ENCODE measurements around the gene TNFRSF19. TPM values are rescaled to one million over a fixed set of nuclear protein-coding genes. Genes with fewer than 3 reads are reported as not detected.
"Not testable (repeated sequence)": the region's sequence is repeated elsewhere in the genome, so short reads cannot be mapped to it uniquely, and the experiment has no call there.

Gene TNFRSF19
- total RNA-seq, 1 donor from 2014 or later, result not detected

DNA sequence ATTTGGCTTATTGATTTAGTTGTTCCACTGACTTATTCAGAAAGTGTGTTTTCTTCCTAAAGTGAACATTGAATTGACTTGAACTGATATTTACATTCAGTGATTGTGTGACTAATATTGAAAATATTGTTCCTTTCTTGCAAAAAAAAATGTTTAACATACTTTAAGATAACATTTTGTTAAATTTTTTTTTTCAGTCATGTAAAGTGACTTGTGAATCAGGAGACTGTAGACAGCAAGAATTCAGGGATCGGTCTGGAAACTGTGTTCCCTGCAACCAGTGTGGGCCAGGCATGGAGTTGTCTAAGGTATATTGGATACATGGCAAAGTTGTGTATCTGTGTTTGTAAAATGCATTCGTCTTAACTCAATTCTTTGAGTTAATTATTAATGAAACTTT, 22.9 kb downstream of the TNFRSF19 start:
- CTCF ChIA-PET, result no interaction called here
- Mint-ChIP-seq H3K36me3 (ENCODE audit: low read depth) (no peaks in the 10 kb centered on the region), H3K9me3 (no peaks in the 10 kb centered on the region), H3K4me1 (no peaks in the 10 kb centered on the region), H3K4me3 (no peak overlapping the region), H3K27me3 (peaks cover 33% of the 10 kb centered on the region), H3K27ac (no peak overlapping the region)
- intact Hi-C loops (cut with micrococcal nuclease), result no loop called here
- TF ChIP-seq, protein P1, sequence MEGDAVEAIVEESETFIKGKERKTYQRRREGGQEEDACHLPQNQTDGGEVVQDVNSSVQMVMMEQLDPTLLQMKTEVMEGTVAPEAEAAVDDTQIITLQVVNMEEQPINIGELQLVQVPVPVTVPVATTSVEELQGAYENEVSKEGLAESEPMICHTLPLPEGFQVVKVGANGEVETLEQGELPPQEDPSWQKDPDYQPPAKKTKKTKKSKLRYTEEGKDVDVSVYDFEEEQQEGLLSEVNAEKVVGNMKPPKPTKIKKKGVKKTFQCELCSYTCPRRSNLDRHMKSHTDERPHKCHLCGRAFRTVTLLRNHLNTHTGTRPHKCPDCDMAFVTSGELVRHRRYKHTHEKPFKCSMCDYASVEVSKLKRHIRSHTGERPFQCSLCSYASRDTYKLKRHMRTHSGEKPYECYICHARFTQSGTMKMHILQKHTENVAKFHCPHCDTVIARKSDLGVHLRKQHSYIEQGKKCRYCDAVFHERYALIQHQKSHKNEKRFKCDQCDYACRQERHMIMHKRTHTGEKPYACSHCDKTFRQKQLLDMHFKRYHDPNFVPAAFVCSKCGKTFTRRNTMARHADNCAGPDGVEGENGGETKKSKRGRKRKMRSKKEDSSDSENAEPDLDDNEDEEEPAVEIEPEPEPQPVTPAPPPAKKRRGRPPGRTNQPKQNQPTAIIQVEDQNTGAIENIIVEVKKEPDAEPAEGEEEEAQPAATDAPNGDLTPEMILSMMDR (IDR thresholded peaks at IDR 0.05), result no peak
- ATAC-seq (ENCODE audit: low read depth), result no peak
- no peak for DNase-seq
- POLR2A ChIA-PET, result no interaction called here

DNA sequence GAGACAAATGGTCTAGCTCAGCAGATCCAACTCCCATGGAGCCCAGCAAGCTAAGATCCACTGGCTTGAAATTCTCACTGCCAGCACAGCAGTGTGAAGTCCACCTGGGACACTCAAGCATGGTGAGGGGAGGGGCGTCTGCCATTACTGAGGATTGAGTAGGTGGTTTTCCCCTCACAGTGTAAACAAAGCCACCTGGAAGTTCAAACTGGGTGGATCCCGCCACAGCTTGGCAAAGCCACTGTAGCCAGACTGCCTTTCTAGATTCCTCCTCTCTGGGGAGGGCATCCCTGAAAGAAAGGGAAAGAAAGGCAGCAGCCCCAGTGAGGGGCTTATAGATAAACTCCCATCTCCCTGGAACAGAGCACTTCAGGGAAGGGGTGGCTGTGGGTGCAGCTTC, 24.1 kb downstream of the TNFRSF19 start:
- DNase-seq; CTCF ChIA-PET; H3K36me3 Mint-ChIP-seq (ENCODE audit: low read depth); H3K27ac Mint-ChIP-seq; H3K4me3 Mint-ChIP-seq; H3K4me1 Mint-ChIP-seq; POLR2A ChIA-PET; H3K9me3 Mint-ChIP-seq; ATAC-seq (ENCODE audit: low read depth): not testable (repeated sequence)
- peaks cover 31% of the 10 kb centered on the region for H3K27me3 Mint-ChIP-seq
- intact Hi-C loops (cut with micrococcal nuclease), result loop anchor here (1.0 kb wide), 1 partner anchor 277 kb away; no protein-coding TSS in a partner anchor

DNA sequence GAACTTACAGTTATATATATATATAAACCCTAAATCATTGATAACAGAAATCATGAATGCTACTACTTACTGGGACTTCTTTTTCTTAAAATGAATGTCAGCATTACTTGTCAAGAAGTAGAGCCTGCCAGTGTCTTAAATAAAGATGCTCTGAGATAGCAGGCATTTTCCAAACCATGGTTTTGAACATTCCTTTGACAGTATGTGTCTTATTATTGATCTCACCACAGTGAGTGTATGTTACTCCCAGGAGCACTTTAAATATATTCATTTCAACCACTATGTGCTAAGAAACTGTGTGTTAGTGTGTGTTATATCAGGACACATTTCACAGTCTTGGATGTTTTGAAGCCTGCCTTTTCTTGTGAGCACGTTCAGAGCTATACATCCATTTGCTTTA, 28.2 kb downstream of the TNFRSF19 start:
- Mint-ChIP-seq H3K9me3 (peaks cover 6% of the 10 kb centered on the region), H3K36me3 (ENCODE audit: low read depth) (no peaks in the 10 kb centered on the region), H3K4me1 (no peaks in the 10 kb centered on the region), H3K4me3 (no peak overlapping the region), H3K27ac (no peak overlapping the region), H3K27me3 (peaks cover 22% of the 10 kb centered on the region)
- ATAC-seq (ENCODE audit: low read depth) (no peak), DNase-seq (no peak)
- intact Hi-C loops (cut with micrococcal nuclease), result no loop called here
- TF ChIP-seq, protein P1 (IDR thresholded peaks at IDR 0.05), result no peak
- ChIA-PET POLR2A (no interaction called here), CTCF (no interaction called here)

GRCh38 chr13:23599083-23599925, 29.1 kb downstream of the TNFRSF19 start:
- no peaks in the 10 kb centered on the region for H3K4me1 Mint-ChIP-seq
- H3K36me3 Mint-ChIP-seq (ENCODE audit: low read depth), result no peaks in the 10 kb centered on the region
- DNase-seq, result no peak
- ATAC-seq (ENCODE audit: low read depth), result no peak
- POLR2A ChIA-PET, result no interaction called here
- TF ChIP-seq, protein P1 (IDR thresholded peaks at IDR 0.05), result no peak
- no peak overlapping the region for H3K27ac Mint-ChIP-seq
- H3K4me3 Mint-ChIP-seq, result no peak overlapping the region
- peaks cover 6% of the 10 kb centered on the region for H3K9me3 Mint-ChIP-seq
- peaks cover 27% of the 10 kb centered on the region for H3K27me3 Mint-ChIP-seq
- CTCF ChIA-PET, result no interaction called here
- intact Hi-C loops (cut with micrococcal nuclease), result no loop called here

DNA sequence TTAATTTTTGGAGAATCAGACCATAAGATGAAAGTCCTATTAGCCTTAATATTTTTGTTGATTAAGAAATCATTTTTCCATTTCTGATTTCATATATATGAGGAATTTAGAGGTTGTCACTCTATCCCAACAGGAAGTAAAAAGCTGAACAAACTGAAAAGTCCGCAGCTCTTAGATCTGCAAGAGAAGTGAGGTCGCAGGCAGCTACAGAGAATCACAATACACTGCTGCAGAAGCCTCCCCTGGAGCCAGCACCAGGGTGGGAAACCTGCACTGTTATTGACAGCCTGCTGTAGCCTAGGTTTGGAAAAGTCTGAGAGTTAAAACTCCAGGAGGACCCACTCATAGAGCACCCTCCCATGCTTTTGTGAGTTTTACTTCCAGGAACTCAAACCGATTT, 29.9 kb downstream of the TNFRSF19 start:
- ChIA-PET CTCF (no interaction called here), POLR2A (no interaction called here)
- Mint-ChIP-seq H3K4me3 (no peak overlapping the region), H3K27ac (no peak overlapping the region), H3K27me3 (peaks cover 24% of the 10 kb centered on the region), H3K36me3 (ENCODE audit: low read depth) (no peaks in the 10 kb centered on the region), H3K9me3 (peaks cover 6% of the 10 kb centered on the region), H3K4me1 (no peaks in the 10 kb centered on the region)
- TF ChIP-seq, protein P1 (IDR thresholded peaks at IDR 0.05), result no peak
- intact Hi-C loops (cut with micrococcal nuclease), result no loop called here
- ATAC-seq (ENCODE audit: low read depth) (no peak), DNase-seq (no peak)
